Spleen (tissue), 7 donors: ENCODE data around the gene FITM1.

Experiments
- CTCF ChIP-seq, 11 experiments: fragments of 200-600 bp in 7 of 11; fragments of 450-650 bp in 4 of 11; sonication (generic) in 4 of 11; IDR thresholded peaks in 8 of 11; conservative IDR thresholded peaks in 3 of 11; 1 replicate in 7 of 11; 2 replicates in 4 of 11; pipeline versions ENCODE4 v1.4.0 to v1.8.0; 2016 to 2021; ENCODE audit warnings: antibody characterized with exemption in 11 of 11, inconsistent platforms in 4 of 11, mild to moderate bottlenecking in 1 of 11
- POLR2A ChIP-seq, 3 donors: fragments of 450-650 bp; IDR thresholded peaks; one replicate each; pipeline ENCODE4 v1.5.1; 2017; ENCODE audit warnings: antibody characterized with exemption in 3 of 3, mild to moderate bottlenecking in 1 of 3
- POLR2AphosphoS5 ChIP-seq, 3 donors: sonication (generic); formaldehyde crosslinking; IDR thresholded peaks; one replicate each; pipeline ENCODE4 v1.5.1; 2017; ENCODE audit warnings: antibody characterized with exemption in 3 of 3
- donor health status: DM: no; HTN: no; CAD: no; lungs with moderate emphysema.
- donor health status: DM: no; HTN: no; CAD: no.
- donor health status: DM: no; HTN: no; CAD: no.

DNA sequence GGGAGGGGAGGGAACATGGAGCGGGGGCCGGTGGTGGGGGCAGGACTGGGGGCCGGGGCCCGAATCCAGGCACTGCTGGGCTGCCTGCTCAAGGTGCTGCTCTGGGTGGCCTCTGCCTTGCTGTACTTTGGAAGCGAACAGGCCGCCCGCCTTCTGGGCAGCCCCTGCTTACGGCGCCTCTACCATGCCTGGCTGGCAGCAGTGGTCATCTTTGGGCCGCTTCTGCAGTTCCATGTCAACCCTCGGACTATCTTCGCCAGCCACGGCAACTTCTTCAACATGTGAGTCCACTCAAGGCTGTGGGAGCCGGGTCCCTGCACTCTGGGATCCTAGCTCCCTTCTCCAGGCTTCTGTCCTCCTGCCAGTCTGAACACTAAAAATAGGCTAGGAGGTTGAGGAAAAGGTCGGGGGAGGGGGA lies 1.1 kb downstream of the FITM1 start:
- no peak for TF ChIP-seq CTCF (IDR thresholded peaks at IDR 0.05 in 8 of 11, conservative IDR thresholded peaks at IDR 0.05 in 3 of 11)
- no peak for TF ChIP-seq POLR2AphosphoS5 (IDR thresholded peaks at IDR 0.05)
- TF ChIP-seq POLR2A (IDR thresholded peaks at IDR 0.05) = no peak
